PC-9 (cell line): ENCODE data around the gene DDR2. TPM values are rescaled to one million over a fixed set of nuclear protein-coding genes. Genes with fewer than 3 reads are reported as not detected.
A peak's percentile ranks its signal among the peaks of the same experiment; 100 is the strongest.

Experiments used
- BruUV-seq: library from RNA; stranded (reverse); fragments of 400-500 nt; replicated peaks from 2 replicates; lab custom pipeline; 2021; lab: Mats Ljungman, UMichigan
- CTCF ChIA-PET: fragments of 300-600 bp; sonication (Branson Sonifier 250); formaldehyde crosslinking; loops from one replicate; lab custom pipeline; 2022; ENCODE audit warnings: antibody characterized with exemption; lab: Charles Lee
- POLR2A ChIA-PET: fragments of 300-600 bp; sonication (Branson Sonifier 250); formaldehyde crosslinking; loops from one replicate; lab custom pipeline; 2022; ENCODE audit warnings: antibody characterized with exemption; ENCODE audit not compliant: unreplicated experiment; lab: Charles Lee
- DNase-seq, 2 experiments: peaks; one replicate each; pipeline versions ENCODE4 v3.0.0 to v3.0.0-alpha.2; 2015 to 2022; ENCODE audit warnings: mixed read lengths in 1 of 2
- H2AFZ ChIP-seq: fragments of 200-600 bp; sonication (generic); 2 replicates; pipeline ENCODE4 v1.8.1; 2017; ENCODE audit warnings: antibody characterized with exemption
- H3F3A ChIP-seq: fragments of 200-600 bp; sonication (generic); 2 replicates; pipeline ENCODE4 v1.8.1; 2017; ENCODE audit warnings: antibody characterized with exemption, mild to moderate bottlenecking, low read depth; ENCODE audit not compliant: insufficient read depth
- H3K27ac ChIP-seq: fragments of 200-600 bp; sonication (generic); 2 replicates; pipeline ENCODE4 v1.6.1; 2016; ENCODE audit warnings: mixed run types
- H3K27me3 ChIP-seq: fragments of 200-600 bp; sonication (generic); 2 replicates; pipeline ENCODE4 v1.6.1; 2016; ENCODE audit warnings: low read depth, mixed run types; ENCODE audit not compliant: insufficient read depth
- H3K36me3 ChIP-seq: fragments of 200-600 bp; sonication (generic); 2 replicates; pipeline ENCODE4 v1.6.1; 2016; ENCODE audit warnings: low read depth, mixed run types
- H3K4me1 ChIP-seq: fragments of 200-600 bp; sonication (generic); replicated peaks from 2 replicates; pipeline ENCODE4 v1.6.1; 2016; ENCODE audit warnings: mixed run types; ENCODE audit not compliant: insufficient read depth
- H3K4me2 ChIP-seq: fragments of 200-600 bp; sonication (generic); 2 replicates; pipeline ENCODE4 v1.6.1; 2017; ENCODE audit warnings: mixed run types
- H3K4me3 ChIP-seq: fragments of 200-600 bp; sonication (generic); 2 replicates; pipeline ENCODE4 v1.6.1; 2016; ENCODE audit warnings: mixed run types
- H3K79me2 ChIP-seq: fragments of 200-600 bp; sonication (generic); 2 replicates; pipeline ENCODE4 v1.6.1; 2017; ENCODE audit warnings: low read depth, mixed run types
- H3K9me2 ChIP-seq: fragments of 200-600 bp; sonication (generic); 2 replicates; pipeline ENCODE4 v1.8.1; 2017; ENCODE audit warnings: mild to moderate bottlenecking; ENCODE audit not compliant: insufficient read depth
- H3K9me3 ChIP-seq: fragments of 200-600 bp; sonication (generic); 2 replicates; pipeline ENCODE4 v1.8.1; 2016; ENCODE audit warnings: low read depth; ENCODE audit not compliant: insufficient read depth
- H4K20me1 ChIP-seq: fragments of 200-600 bp; sonication (generic); 2 replicates; pipeline ENCODE4 v1.8.1; 2017; ENCODE audit not compliant: insufficient read depth
- EZH2 ChIP-seq: fragments of 200-600 bp; sonication (generic); IDR thresholded peaks from 2 replicates; pipeline ENCODE4 v1.8.0; 2017; ENCODE audit warnings: antibody characterized with exemption, low read depth
- intact Hi-C: fragments of 100-400 bp; cut with micrococcal nuclease; formaldehyde crosslinking; loops from one replicate; pipeline ENCODE4 v1.10.0; 2022; ENCODE audit not compliant: unreplicated experiment
- total RNA-seq: library from RNA; stranded (reverse); gene quantifications from 2 replicates; pipeline ENCODE4 v1.2.3, GENCODE V29; 2021
- TF ChIP-seq, protein P1 (sequence below): fragments of 200-600 bp; sonication (generic); conservative IDR thresholded peaks from 2 replicates; pipeline ENCODE4 v1.6.1; 2017; ENCODE audit warnings: mixed run types, antibody characterized with exemption, mild to moderate bottlenecking, moderate library complexity

DDR2 gene
- total RNA-seq, 1 experiment from 2014 or later = 0.35 TPM

GRCh38 chr1:162676750-162677149 is 44.5 kb downstream of the DDR2 start:
- CTCF ChIA-PET = interaction anchor here (0.6 kb wide), 1 partner anchor 13 kb away, joined by 9 read pairs; no protein-coding TSS in a partner anchor

GRCh38 chr1:162677607-162678371 is 45.5 kb downstream of the DDR2 start:
- 0 out of 2 replicates have a peak, but pooled peaks cover 12% of the 10 kb centered on the region for H3K4me1 ChIP-seq

More at GRCh38 chr1:162676750-162677149, 44.5 kb downstream of the DDR2 start:
- Histone ChIP-seq H3K27me3 (no peaks in the 10 kb centered on the region), H3K27ac (no peak overlapping the region), H3K4me1 (0 out of 2 replicates have a peak, but pooled peaks cover 12% of the 10 kb centered on the region), H3K4me2 (no peak overlapping the region), H3K79me2 (no peaks in the 10 kb centered on the region), H2AFZ (no peak overlapping the region), H3K9me3 (peaks cover 3% of the 10 kb centered on the region; the same call in 1 of the 2 replicates), H3K9me2 (no peaks in the 10 kb centered on the region), H3K36me3 (no peaks in the 10 kb centered on the region), H4K20me1 (no peaks in the 10 kb centered on the region), H3K4me3 (no peak overlapping the region), H3F3A (no peaks in the 10 kb centered on the region)
- TF ChIP-seq EZH2 = no peak
- TF ChIP-seq, protein P1, sequence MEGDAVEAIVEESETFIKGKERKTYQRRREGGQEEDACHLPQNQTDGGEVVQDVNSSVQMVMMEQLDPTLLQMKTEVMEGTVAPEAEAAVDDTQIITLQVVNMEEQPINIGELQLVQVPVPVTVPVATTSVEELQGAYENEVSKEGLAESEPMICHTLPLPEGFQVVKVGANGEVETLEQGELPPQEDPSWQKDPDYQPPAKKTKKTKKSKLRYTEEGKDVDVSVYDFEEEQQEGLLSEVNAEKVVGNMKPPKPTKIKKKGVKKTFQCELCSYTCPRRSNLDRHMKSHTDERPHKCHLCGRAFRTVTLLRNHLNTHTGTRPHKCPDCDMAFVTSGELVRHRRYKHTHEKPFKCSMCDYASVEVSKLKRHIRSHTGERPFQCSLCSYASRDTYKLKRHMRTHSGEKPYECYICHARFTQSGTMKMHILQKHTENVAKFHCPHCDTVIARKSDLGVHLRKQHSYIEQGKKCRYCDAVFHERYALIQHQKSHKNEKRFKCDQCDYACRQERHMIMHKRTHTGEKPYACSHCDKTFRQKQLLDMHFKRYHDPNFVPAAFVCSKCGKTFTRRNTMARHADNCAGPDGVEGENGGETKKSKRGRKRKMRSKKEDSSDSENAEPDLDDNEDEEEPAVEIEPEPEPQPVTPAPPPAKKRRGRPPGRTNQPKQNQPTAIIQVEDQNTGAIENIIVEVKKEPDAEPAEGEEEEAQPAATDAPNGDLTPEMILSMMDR = no peak
- intact Hi-C loops = loop anchor here (10.0 kb wide), 1 partner anchor 88 kb away; no protein-coding TSS in a partner anchor
- DNase-seq = no peak
- BruUV-seq = no TSS peak
- POLR2A ChIA-PET = no interaction called here

GRCh38 chr1:162678439-162678838 is 46.2 kb downstream of the DDR2 start:
- ChIA-PET POLR2A (no interaction called here), CTCF (interaction anchor here (0.6 kb wide), 1 partner anchor 327 kb away, joined by 3 read pairs; no protein-coding TSS in a partner anchor)
- no peaks in the 10 kb centered on the region for H3K79me2 ChIP-seq
- peaks cover 3% of the 10 kb centered on the region; the same call in 1 of the 2 replicates for H3K9me3 ChIP-seq
- no peaks in the 10 kb centered on the region for H3F3A ChIP-seq
- no TSS peak for BruUV-seq
- no peak for TF ChIP-seq EZH2
- TF ChIP-seq, protein P1 = no peak
- no peaks in the 10 kb centered on the region for H3K36me3 ChIP-seq
- H3K9me2 ChIP-seq = no peaks in the 10 kb centered on the region
- no peak overlapping the region for H3K4me2 ChIP-seq
- H4K20me1 ChIP-seq = no peaks in the 10 kb centered on the region
- no peaks in the 10 kb centered on the region for H3K27me3 ChIP-seq
- H2AFZ ChIP-seq = no peak overlapping the region
- peak in 1 of 2 experiments; percentile 44 for DNase-seq
- intact Hi-C loops = loop anchor here (2.0 to 10.0 kb wide), 2 partner anchors 18 to 86 kb away; no protein-coding TSS in a partner anchor
- no peak overlapping the region for H3K27ac ChIP-seq
- 0 out of 2 replicates have a peak, but pooled peaks cover 12% of the 10 kb centered on the region for H3K4me1 ChIP-seq
- no peak overlapping the region for H3K4me3 ChIP-seq

More at GRCh38 chr1:162677607-162678371, 45.5 kb downstream of the DDR2 start:
- intact Hi-C loops = loop anchor here (2.0 to 10.0 kb wide), 2 partner anchors 19 to 87 kb away; no protein-coding TSS in a partner anchor
- ChIA-PET POLR2A (no interaction called here), CTCF (interaction anchor here (0.5 kb wide), 1 partner anchor 64 kb away, joined by 7 read pairs; no protein-coding TSS in a partner anchor)
- no peaks in the 10 kb centered on the region for H3K79me2 ChIP-seq
- no peaks in the 10 kb centered on the region for H3F3A ChIP-seq
- no peaks in the 10 kb centered on the region for H3K9me2 ChIP-seq
- H2AFZ ChIP-seq = no peak overlapping the region
- no peak for TF ChIP-seq EZH2
- TF ChIP-seq, protein P1 = no peak
- H3K4me2 ChIP-seq = no peak overlapping the region
- DNase-seq = no peak
- H3K27me3 ChIP-seq = no peaks in the 10 kb centered on the region
- H3K9me3 ChIP-seq = peaks cover 3% of the 10 kb centered on the region; the same call in 1 of the 2 replicates
- no TSS peak for BruUV-seq
- H3K4me3 ChIP-seq = no peak overlapping the region
- H3K36me3 ChIP-seq = no peaks in the 10 kb centered on the region
- no peak overlapping the region for H3K27ac ChIP-seq
- no peaks in the 10 kb centered on the region for H4K20me1 ChIP-seq
